Measurements from ENCODE around the gene SOWAHB. TPM values are rescaled to one million over a fixed set of nuclear protein-coding genes. Genes with fewer than 3 reads are reported as not detected.

Gene SOWAHB
- total and polyA plus RNA-seq, 8 donors: 0.53 to 4.2 (median 2.5) TPM

- no peaks in the 10 kb centered on the region for H3K36me3 ChIP-seq
These were observed 29.9 kb downstream of the SOWAHB start for GRCh38 chr4:76867880-76868655.

GRCh38 chr4:76867377-76867776 lies 30.6 kb downstream of the SOWAHB start:
- H3K27me3 ChIP-seq: no peaks in the 10 kb centered on the region
- FAIRE-seq (no peak), DNase-seq (no peak), ATAC-seq (no peak)
- no peaks in the 10 kb centered on the region for H3K4me1 ChIP-seq
- no peak overlapping the region for H3K4me3 ChIP-seq
- intact Hi-C loops (cut with DNase I): no loop called here
- 81 to 84% methylated on average over 7 of the region's 7 CpGs for WGBS, 2 donors
- no peaks in the 10 kb centered on the region for H3K9me3 ChIP-seq
- no peak overlapping the region for H3K27ac ChIP-seq
- H3K36me3 ChIP-seq: no peaks in the 10 kb centered on the region
- no peak for TF ChIP-seq CTCF (IDR thresholded peaks at IDR 0.05)

More at GRCh38 chr4:76867880-76868655, 29.9 kb downstream of the SOWAHB start:
- FAIRE-seq (no peak), ATAC-seq (no peak), DNase-seq (peak in 1 of 6 donors; percentile 25)
- H3K9me3 ChIP-seq: no peaks in the 10 kb centered on the region
- 64 to 65% methylated on average over 16 of the region's 16 CpGs for WGBS, 2 donors
- H3K27ac ChIP-seq: no peak overlapping the region
- intact Hi-C loops (cut with DNase I): no loop called here
- H3K27me3 ChIP-seq: no peaks in the 10 kb centered on the region
- no peaks in the 10 kb centered on the region for H3K4me1 ChIP-seq
- no peak for TF ChIP-seq CTCF (IDR thresholded peaks at IDR 0.05)
- no peak overlapping the region for H3K4me3 ChIP-seq

- Histone ChIP-seq H3K27ac (no peak overlapping the region), H3K4me1 (no peaks in the 10 kb centered on the region), H3K36me3 (no peaks in the 10 kb centered on the region), H3K27me3 (no peaks in the 10 kb centered on the region), H3K4me3 (no peak overlapping the region), H3K9me3 (no peaks in the 10 kb centered on the region)
- WGBS, 2 donors: 81 to 95% methylated on average over 9 of the region's 9 CpGs
- DNase-seq (no peak), ATAC-seq (no peak), FAIRE-seq (no peak)
- intact Hi-C loops (cut with DNase I): no loop called here
- TF ChIP-seq CTCF (IDR thresholded peaks at IDR 0.05): no peak
These were observed 31.3 kb downstream of the SOWAHB start for GRCh38 chr4:76866641-76867040.

DNA sequence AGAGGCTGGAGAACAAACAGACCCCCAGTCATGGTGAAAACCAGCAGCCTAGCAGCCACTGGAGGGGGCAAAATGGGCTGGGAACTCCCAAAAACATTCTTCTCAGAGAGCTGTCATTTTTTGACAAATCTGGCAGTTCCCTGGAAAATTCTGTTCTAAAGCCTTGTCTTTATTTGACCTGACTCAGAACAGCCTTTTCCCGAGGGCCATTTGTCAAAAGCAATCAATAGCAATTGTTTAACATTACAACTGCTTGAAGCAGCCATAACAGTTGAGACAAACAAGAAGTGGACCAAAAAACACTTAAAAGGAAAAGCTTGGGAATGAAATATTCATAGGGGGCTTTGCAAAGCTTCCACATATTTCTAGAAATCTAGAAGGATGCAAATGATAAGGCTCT lies 39.6 kb downstream of the SOWAHB start:
- WGBS, 2 donors: 14 to 16% methylated on average over 1 of the region's 1 CpG
- no peaks in the 10 kb centered on the region for H3K9me3 ChIP-seq
- no peak overlapping the region for H3K27ac ChIP-seq
- H3K4me1 ChIP-seq: peaks cover 10 to 16% (median 16%) of the 10 kb centered on the region in 3 donors
- ATAC-seq: peak in 2 of 4 donors; percentile 23 to 59
- intact Hi-C loops (cut with DNase I): no loop called here
- no peak for DNase-seq
- H3K4me3 ChIP-seq: no peak overlapping the region
- H3K36me3 ChIP-seq: no peaks in the 10 kb centered on the region
- FAIRE-seq: no peak
- H3K27me3 ChIP-seq: no peaks in the 10 kb centered on the region
- TF ChIP-seq CTCF (IDR thresholded peaks at IDR 0.05): no peak

DNA sequence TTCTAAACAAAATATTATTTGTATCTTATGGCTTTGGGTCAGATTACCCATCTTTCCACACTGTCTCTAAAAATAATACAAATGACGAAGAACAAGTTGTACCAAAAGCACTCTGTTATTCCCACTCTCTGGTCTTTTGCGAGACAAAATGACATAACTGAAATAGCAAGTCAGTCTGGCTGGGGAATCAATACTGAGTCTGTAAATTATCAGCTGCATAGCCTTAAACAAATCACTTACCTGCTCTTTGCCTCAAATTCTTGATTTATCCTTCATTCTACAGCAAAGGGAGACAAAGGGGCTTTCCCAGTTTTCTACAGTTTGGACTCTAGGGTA lies 40.9 kb downstream of the SOWAHB start:
- ATAC-seq: peak in 2 of 4 donors; percentile 44 to 53

More for the DNA sequence above, 40.9 kb downstream of the SOWAHB start:
- Histone ChIP-seq H3K36me3 (no peaks in the 10 kb centered on the region), H3K4me1 (peaks cover 10 to 16% (median 16%) of the 10 kb centered on the region in 3 donors), H3K9me3 (no peaks in the 10 kb centered on the region), H3K27ac (no peak overlapping the region), H3K27me3 (no peaks in the 10 kb centered on the region), H3K4me3 (no peak overlapping the region)
- DNase-seq (no peak), FAIRE-seq (no peak)
- TF ChIP-seq CTCF (IDR thresholded peaks at IDR 0.05): no peak
- 29 to 33% methylated on average over 2 of the region's 2 CpGs for WGBS, 2 donors
- intact Hi-C loops (cut with DNase I): no loop called here
